ENCODE measurements around the gene PXT1. TPM values are rescaled to one million over a fixed set of nuclear protein-coding genes. Genes with fewer than 3 reads are reported as not detected.
A peak's percentile ranks its signal among the peaks of the same experiment; 100 is the strongest.

Gene PXT1
- total and polyA plus RNA-seq, 9 of the 15 experiments (the other 6 are each of a cell fraction or from before 2014, with no cell fraction given): 0.09 to 0.11 (median 0.10) TPM; not detected in 5

- ATAC-seq: no peak
- H3K4me1 ChIP-seq (replicated peaks in 1 of 2; ENCODE audit: control insufficient read depth in 2 of 2, insufficient read depth in 2 of 2, low read length in 2 of 2): peaks cover 0 to 10% of the 10 kb centered on the region in 2 experiments; a peak in 1 of 5 replicates
Measured at GRCh38 chr6:36372088-36372487, 70.6 kb downstream of the PXT1 start.

More at GRCh38 chr6:36372088-36372487, 70.6 kb downstream of the PXT1 start:
- no peak overlapping the region for H3K27ac ChIP-seq (ENCODE audit: extremely low read depth, low read depth, low read length)
- FAIRE-seq (no peak), DNase-seq (ENCODE audit: extremely low read depth in 1 of 4, low spot score in 3 of 4) (no peak)
- 0 out of 4 replicates have a peak, but pooled peaks have one; percentile 15 to 35 for TF ChIP-seq KDM1A (IDR thresholded peaks at IDR 0.05)
- TF ChIP-seq BCOR (IDR thresholded peaks at IDR 0.05): peak; percentile 51; the same call in 1 of the 2 replicates
- no peak for TF ChIP-seq ZNF75A (CRISPR knock-in tag; IDR thresholded peaks at IDR 0.05)
- TF ChIP-seq EWSR1 (IDR thresholded peaks at IDR 0.05; ENCODE audit: borderline replicate concordance, low read depth, partially characterized antibody): no peak
- peak; percentile 36; the same call in 1 of the 2 replicates for TF ChIP-seq SMARCA5 (IDR thresholded peaks at IDR 0.05)
- no peak for TF ChIP-seq SRF (CRISPR knock-in tag; IDR thresholded peaks at IDR 0.05)
- no peak for TF ChIP-seq RBFOX2 (IDR thresholded peaks at IDR 0.05; ENCODE audit: low read depth, low read length)
- TF ChIP-seq ADNP (tag; IDR thresholded peaks at IDR 0.05): no peak
- TF ChIP-seq TFAP4 (CRISPR knock-in tag; IDR thresholded peaks at IDR 0.05; ENCODE audit: borderline replicate concordance): no peak
- no peak for TF ChIP-seq ATF4 (CRISPR knock-in tag; IDR thresholded peaks at IDR 0.05)
- TF ChIP-seq LEF1 (IDR thresholded peaks at IDR 0.05): no peak
- no peak for TF ChIP-seq ZNF24 (IDR thresholded peaks at IDR 0.05)
- no peak for TF ChIP-seq ZMIZ1 (IDR thresholded peaks at IDR 0.05; ENCODE audit: low read depth in 2 of 2, low read length in 2 of 2)
- no peak for TF ChIP-seq FOXK2 (conservative IDR thresholded peaks at IDR 0.05 in 1 of 2, IDR thresholded peaks at IDR 0.05 in 1 of 2; ENCODE audit: low read depth in 2 of 2)
- TF ChIP-seq KDM4B (IDR thresholded peaks at IDR 0.05; ENCODE audit: borderline replicate concordance in 2 of 2, low read depth in 1 of 2): no peak
- no peak overlapping the region for H2AFZ ChIP-seq (ENCODE audit: low read depth, low read length)
- no peaks in the 10 kb centered on the region for H3K36me3 ChIP-seq (ENCODE audit: control insufficient read depth, insufficient read depth, low read length)
- 6% methylated on average over 6 of the region's 6 CpGs for WGBS (ENCODE audit: insufficient coverage, low coverage, missing lambda C conversion rate)
- H3K9ac ChIP-seq (ENCODE audit: insufficient read depth in 1 of 2, low read depth in 2 of 2, low read length in 2 of 2): no peak overlapping the region
- no peaks in the 10 kb centered on the region for H3K9me3 ChIP-seq (replicated peaks; ENCODE audit: control insufficient read depth, insufficient read depth, low read depth, low read length)
- POLR2A ChIA-PET: no interaction called here
- no peak overlapping the region for H3K4me3 ChIP-seq
- H3K27me3 ChIP-seq (ENCODE audit: control insufficient read depth in 2 of 2, insufficient read depth in 2 of 2, low read length in 2 of 2): peaks cover 48 to 76% of the 10 kb centered on the region in 2 experiments
- CTCF ChIA-PET (ENCODE audit: low intra/inter-chr PET ratio): no interaction called here
- H3K9me1 ChIP-seq (ENCODE audit: control insufficient read depth, insufficient read depth, low read length): no peaks in the 10 kb centered on the region
- no peak overlapping the region for H3K4me2 ChIP-seq (ENCODE audit: insufficient read depth, low read length)
- no peaks in the 10 kb centered on the region for H4K20me1 ChIP-seq (replicated peaks; ENCODE audit: control insufficient read depth, insufficient read depth, low read length)
- in situ Hi-C loops (cut with MboI) (no loop called here), intact Hi-C loops (cut with micrococcal nuclease) (no loop called here)
- H3K79me2 ChIP-seq (ENCODE audit: control insufficient read depth, insufficient read depth, low read length): no peaks in the 10 kb centered on the region
- no TSS peak for BruUV-seq (replicated peaks)
